ENCODE measurements around the gene TP63.
"Not testable (repeated sequence)": the region's sequence is repeated elsewhere in the genome, so short reads cannot be mapped to it uniquely, and the experiment has no call there.

TP63 gene

DNA sequence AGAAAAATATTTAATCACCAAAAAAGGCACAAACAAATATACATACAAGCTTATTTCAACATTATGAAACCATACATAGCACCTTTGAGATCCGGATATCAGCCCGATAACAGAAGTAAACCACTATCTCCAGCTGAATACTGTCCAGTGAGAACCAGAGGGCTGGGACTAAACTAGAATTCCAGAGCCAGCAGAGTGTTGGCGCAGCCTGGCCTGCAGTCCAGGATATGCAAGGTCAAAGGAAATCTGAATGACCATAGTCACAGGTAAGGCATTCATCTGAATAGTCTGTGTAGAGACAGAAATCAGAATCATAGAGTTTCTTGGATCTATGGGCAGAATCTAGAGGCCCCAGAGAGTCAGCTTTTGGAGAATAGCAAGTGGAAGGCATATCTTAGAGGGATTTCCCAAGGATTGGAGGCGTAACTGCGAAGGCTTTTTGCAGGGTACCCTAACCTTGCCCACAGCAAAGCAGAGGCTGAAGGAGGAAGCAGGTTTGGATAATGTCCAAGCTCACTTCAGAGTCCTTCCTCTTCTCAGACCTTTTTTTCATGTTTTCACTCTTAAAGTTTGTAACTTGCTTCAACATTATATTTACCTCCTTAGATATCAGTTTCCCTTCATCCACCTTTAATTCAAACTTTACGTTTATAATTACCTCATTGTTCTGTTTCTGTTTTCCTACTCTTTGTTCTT, 32.5 kb upstream of the TP63 start:
- TF ChIP-seq, protein P1, sequence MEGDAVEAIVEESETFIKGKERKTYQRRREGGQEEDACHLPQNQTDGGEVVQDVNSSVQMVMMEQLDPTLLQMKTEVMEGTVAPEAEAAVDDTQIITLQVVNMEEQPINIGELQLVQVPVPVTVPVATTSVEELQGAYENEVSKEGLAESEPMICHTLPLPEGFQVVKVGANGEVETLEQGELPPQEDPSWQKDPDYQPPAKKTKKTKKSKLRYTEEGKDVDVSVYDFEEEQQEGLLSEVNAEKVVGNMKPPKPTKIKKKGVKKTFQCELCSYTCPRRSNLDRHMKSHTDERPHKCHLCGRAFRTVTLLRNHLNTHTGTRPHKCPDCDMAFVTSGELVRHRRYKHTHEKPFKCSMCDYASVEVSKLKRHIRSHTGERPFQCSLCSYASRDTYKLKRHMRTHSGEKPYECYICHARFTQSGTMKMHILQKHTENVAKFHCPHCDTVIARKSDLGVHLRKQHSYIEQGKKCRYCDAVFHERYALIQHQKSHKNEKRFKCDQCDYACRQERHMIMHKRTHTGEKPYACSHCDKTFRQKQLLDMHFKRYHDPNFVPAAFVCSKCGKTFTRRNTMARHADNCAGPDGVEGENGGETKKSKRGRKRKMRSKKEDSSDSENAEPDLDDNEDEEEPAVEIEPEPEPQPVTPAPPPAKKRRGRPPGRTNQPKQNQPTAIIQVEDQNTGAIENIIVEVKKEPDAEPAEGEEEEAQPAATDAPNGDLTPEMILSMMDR (IDR thresholded peaks at IDR 0.05; ENCODE audit: control extremely low read depth, extremely low read depth, low read depth, missing control alignments): no peak
- no peak for DNase-seq (ENCODE audit: extremely low spot score)
- ChIA-PET CTCF (interaction anchor here (1.7 kb wide), 1 partner anchor 10 kb away, joined by 6 read pairs; no protein-coding TSS in a partner anchor), POLR2A (no interaction called here)

DNA sequence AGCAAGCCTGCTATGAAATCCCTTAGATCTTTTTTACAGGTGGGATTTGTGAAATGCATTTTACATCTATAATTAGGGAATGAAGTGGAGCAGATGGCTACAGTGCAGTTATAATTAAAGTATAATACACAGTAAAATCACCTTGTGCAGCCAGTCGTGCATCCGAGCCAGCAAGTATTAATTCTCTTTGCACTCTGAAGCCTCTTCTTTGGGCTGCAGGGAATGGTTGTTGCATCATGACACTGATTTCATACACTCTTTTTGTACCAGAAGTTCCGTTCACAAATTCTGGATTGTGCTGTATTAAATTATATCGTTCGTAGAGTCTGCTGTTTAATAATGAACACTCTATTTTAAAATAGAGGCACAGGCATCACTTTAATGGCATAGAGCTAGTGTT, 28.7 kb upstream of the TP63 start:
- TF ChIP-seq, protein P1 (IDR thresholded peaks at IDR 0.05; ENCODE audit: control extremely low read depth, extremely low read depth, low read depth, missing control alignments): no peak
- ChIA-PET CTCF (interaction anchor here (1.3 kb wide), 1 partner anchor 33 kb away, joined by 5 read pairs; no protein-coding TSS in a partner anchor), POLR2A (no interaction called here)
- DNase-seq (ENCODE audit: extremely low spot score): no peak

DNA sequence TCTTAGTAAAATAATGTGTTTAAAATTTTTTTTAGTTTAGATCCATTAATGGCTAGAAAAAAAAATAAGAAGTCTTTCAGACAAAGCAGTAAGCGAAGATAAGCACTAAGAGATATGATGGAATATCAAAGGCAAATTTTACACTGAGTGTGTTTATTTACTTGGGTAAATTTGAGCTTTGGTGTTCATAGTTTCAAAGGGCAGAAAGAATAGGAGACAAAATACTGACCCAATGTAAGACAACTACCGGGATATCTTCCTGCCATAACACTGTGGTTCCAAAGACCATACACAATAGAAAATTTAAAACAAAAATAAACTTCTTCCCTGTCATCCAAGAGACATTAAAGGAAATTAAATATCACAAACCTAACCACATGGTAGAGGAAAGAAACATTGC, 25.5 kb upstream of the TP63 start:
- CTCF ChIA-PET: interaction anchor here (0.8 kb wide), 1 partner anchor 40 kb away, joined by 3 read pairs; no protein-coding TSS in a partner anchor
- TF ChIP-seq, protein P1 (IDR thresholded peaks at IDR 0.05; ENCODE audit: control extremely low read depth, extremely low read depth, low read depth, missing control alignments): no peak
- POLR2A ChIA-PET: no interaction called here
- no peak for DNase-seq (ENCODE audit: extremely low spot score)

DNA sequence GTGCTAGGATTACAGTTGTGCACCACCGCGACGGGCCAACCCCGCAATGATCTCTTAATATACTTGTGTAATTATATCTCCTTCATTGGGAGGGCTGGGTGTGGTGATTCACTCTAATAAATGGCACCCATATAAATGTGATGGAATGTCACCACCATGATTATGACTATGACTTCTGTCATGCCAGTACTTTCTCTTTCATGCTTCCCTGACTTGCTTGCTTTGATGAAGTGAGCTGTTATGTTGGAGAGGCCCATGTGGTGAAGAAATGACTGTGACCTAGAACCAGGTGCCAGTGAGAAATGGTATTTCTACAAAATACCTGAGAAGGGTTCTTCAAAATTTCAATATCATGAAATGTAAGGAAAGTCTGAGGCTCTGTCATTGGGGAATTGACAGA, 24.4 kb upstream of the TP63 start:
- TF ChIP-seq, protein P1 (IDR thresholded peaks at IDR 0.05; ENCODE audit: control extremely low read depth, extremely low read depth, low read depth, missing control alignments): no peak
- ChIA-PET CTCF (interaction anchor here (0.8 kb wide), 1 partner anchor 39 kb away, joined by 3 read pairs; no protein-coding TSS in a partner anchor), POLR2A (no interaction called here)
- DNase-seq (ENCODE audit: extremely low spot score): no peak

DNA sequence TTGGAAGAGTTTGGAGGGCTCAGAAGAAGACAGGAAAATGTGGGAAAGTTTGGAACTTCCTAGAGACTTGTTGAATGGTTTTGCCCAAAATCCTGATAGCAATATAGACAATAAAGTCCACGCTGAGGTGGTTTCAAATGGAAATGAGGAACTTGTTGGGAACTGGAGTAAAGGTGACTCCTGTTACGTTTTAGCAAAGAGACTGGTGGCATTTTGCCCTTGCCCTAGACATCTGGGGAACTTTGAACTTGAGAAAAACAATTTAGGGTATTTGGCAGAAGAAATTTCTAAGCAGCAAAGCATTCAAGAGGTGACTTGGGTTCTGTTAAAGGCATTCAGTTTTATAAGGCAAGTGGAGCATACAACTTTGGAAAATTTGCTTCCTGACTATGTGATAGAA, 18.5 kb upstream of the TP63 start:
- CTCF ChIA-PET; POLR2A ChIA-PET; DNase-seq (ENCODE audit: extremely low spot score): not testable (repeated sequence)

DNA sequence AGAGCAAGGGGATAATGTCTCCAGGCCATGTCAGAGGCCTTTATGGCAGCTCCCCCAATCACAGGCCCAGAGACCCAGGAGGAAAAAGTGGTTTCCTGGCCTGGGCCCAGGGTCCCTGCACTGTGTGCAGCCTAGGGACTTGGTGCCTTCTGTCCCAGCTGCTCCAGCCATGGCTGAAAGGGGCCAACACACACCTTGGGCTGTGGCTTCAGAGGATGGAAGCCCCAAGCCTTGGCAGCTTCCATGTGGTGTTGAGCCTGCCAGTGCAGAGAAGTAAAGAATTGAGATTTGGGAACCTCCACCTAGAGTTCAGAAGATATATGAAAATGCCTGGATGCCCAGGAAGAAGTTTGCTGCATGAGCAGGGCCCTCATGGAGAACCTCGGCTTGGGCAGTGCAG, 18.1 kb upstream of the TP63 start:
- DNase-seq (ENCODE audit: extremely low spot score): no peak
- ChIA-PET CTCF (no interaction called here), POLR2A (no interaction called here)
- TF ChIP-seq, protein P1 (IDR thresholded peaks at IDR 0.05; ENCODE audit: control extremely low read depth, extremely low read depth, low read depth, missing control alignments): no peak

DNA sequence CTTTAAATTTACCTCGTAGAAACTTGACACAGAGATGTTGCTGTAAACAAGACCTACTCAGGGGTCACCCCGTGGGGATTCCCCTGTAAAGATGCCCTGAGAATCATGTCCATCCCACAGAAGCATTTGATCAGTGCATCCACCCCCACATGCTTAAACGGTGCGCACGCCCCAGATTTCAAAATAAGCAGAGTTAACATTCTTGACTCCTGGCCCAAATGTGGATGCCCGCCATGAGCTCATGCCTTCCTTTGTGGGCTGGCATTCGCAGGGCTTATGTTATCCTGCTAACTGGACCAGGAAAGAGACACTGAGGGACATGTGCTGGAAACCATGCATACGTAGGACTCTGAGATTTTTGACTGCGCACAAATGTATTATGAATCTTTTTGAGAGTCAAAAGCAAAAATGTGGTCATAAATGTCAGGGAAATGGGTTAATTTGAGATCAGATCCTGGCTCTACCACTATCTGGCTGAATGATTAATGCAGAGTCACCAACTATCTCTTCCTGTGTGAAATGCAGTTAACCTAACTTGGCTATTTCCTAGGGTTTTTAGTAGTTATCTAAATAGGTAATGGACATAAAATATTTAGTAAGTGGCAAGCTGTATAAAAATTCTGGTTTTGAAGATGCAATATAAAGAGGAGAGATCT, 9.1 kb upstream of the TP63 start:
- ChIA-PET POLR2A (no interaction called here), CTCF (interaction anchor here (1.5 kb wide), 1 partner anchor 8 kb away, joined by 3 read pairs; no protein-coding TSS in a partner anchor)
- no peak for DNase-seq (ENCODE audit: extremely low spot score)
- TF ChIP-seq, protein P1 (IDR thresholded peaks at IDR 0.05; ENCODE audit: control extremely low read depth, extremely low read depth, low read depth, missing control alignments): no peak

Measured in GM10248 (cell line).